Activated T-cell treated with anti-CD3 and anti-CD28 coated beads, Interleukin-2, amount 50 U/mL, for 24 hours (primary cell): ENCODE measurements around the gene GNAS-AS1.

Experiments
- DNase-seq: peaks from one replicate; pipeline ENCODE4 v3.0.0-alpha.2; 2020
- H3K27ac Mint-ChIP-seq: 2 replicates; pipeline ENCODE4 v1.8.0; 2020; ENCODE audit warnings: mild to moderate bottlenecking, mixed read lengths
- H3K27me3 Mint-ChIP-seq: 2 replicates; pipeline ENCODE4 v1.8.0; 2020; ENCODE audit warnings: mixed read lengths
- H3K36me3 Mint-ChIP-seq: 2 replicates; pipeline ENCODE4 v1.8.0; 2020; ENCODE audit warnings: low read depth, mixed read lengths
- H3K4me1 Mint-ChIP-seq: 2 replicates; pipeline ENCODE4 v1.8.0; 2020; ENCODE audit warnings: low read depth, mixed read lengths
- H3K4me3 Mint-ChIP-seq: 2 replicates; pipeline ENCODE4 v1.8.0; 2020; ENCODE audit warnings: mild to moderate bottlenecking, moderate library complexity, mixed read lengths
- H3K9me3 Mint-ChIP-seq: 2 replicates; pipeline ENCODE4 v1.8.0; 2020; ENCODE audit warnings: mixed read lengths

The GNAS-AS1 gene

DNA sequence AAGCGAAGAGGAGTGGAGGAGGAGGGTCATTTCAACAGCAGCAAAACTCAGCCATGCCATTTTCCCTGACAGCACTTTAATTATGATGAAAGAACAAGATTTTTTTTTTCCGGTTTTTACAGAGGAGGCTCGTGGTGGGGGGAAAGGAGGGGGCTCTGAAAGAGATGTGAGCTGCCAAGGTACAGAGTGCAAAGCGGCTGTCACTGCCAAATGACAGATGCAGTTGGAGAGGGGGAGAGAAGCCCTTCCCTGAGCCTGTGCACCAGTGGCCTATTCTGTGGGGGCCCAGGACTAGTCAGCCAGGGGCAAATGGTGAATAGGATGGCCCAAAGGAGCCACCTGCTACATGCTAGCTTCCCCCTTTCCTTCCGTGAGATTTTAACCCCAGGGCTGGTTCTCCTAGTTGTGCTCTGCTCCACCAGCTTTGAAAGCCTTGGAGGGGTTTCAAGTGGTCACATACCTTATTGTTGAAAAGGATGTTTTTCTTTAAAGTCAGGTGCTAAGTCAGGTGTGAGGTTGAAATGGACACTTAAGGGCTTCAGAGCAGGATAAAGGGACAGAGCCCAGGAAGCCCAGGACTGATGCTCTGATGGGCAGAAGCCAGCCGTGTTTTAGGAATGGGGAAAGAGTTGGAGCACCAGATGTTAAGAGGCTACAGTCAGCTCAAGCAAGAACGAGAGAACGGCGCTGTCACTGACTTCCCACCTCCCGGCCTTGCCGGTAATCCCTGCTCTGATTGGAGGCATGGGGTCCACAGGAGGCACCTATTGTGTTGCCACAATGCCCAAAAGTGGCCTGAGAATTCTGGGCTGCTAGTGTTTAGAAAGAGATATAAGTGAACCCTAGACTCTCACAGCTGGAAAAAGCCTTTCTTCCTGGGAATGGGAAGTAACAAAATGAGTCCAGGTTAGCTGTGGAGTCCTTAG lies 26.6 kb upstream of the GNAS-AS1 start:
- H3K27me3 Mint-ChIP-seq: no peaks in the 10 kb centered on the region
- no peak for DNase-seq
- no peaks in the 10 kb centered on the region for H3K9me3 Mint-ChIP-seq
- no peak overlapping the region for H3K4me3 Mint-ChIP-seq
- peaks cover 19% of the 10 kb centered on the region for H3K4me1 Mint-ChIP-seq
- H3K27ac Mint-ChIP-seq: peak overlapping the region; percentile 57
- peaks cover 1% of the 10 kb centered on the region for H3K36me3 Mint-ChIP-seq

DNA sequence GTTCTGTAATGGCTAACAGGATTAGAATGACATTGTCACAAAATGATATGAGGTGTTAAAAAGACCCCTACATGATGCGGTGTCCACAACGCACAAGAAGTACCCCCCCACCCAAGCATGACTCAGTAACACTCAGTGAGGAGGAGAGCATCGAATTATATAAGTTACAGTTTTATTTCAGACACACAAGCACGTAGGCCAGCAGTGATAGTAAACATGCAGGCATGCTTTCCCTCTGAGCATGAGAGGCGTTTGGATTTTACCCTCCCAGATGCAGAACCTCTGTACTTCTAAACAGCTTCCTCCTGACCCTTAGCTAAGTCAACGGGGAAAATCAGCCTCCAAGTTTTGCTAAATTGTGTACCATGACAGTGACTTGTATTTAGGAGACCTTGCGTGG lies 25.7 kb upstream of the GNAS-AS1 start:
- Mint-ChIP-seq H3K36me3 (no peaks in the 10 kb centered on the region), H3K4me3 (no peak overlapping the region), H3K27me3 (no peaks in the 10 kb centered on the region), H3K27ac (no peak overlapping the region), H3K4me1 (peaks cover 19% of the 10 kb centered on the region), H3K9me3 (no peaks in the 10 kb centered on the region)
- no peak for DNase-seq

DNA sequence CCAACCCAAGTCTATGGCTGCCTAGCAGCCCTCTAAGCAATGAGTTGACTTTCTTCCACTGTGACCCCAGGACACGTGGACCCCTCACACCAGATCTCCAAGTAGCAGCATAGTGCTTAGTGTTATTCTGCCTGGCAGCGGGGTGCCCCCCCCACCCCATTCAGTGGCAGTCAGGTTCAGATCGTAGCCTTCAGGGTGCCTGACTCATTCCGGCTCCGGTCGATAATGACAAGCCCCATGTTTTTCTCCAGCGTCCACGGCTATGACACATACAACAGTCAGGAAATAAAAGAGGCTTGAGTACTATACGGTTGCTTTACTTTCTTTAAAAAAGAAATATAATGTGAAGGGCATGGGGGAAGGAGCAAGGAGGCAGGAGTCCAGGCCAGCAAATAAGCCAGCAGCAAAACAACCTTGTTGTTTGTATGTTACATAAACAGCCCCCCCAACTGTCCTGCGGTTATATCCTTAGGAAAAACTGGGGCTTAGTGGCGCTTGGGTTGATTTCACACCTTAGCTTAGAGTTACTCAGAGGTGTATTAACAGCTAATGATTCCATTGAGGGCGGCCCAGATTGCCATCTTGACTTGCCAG lies 24.9 kb upstream of the GNAS-AS1 start:
- no peak overlapping the region for H3K4me3 Mint-ChIP-seq

DNA sequence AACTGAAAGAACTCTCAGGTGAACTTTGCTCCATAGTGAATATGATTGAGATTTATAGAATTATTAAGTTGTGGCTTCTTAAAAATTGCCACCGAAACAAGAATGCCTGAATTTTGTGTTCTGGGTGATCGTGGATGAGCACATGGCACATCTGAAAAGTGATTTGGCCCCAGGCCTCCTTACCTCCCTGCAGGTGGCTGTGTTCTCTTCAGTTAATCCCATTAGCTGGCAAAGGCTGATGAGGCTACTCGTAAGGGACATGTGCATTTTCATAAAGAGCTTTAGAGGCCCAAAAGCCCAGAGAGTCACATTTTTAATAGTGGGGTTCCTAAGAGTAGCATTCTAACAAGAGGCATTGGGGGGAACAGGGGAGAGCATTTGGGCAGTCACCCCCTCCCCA lies 24.4 kb upstream of the GNAS-AS1 start:
- peaks cover 28% of the 10 kb centered on the region for H3K4me1 Mint-ChIP-seq
- no peaks in the 10 kb centered on the region for H3K36me3 Mint-ChIP-seq
- no peak for DNase-seq
- H3K9me3 Mint-ChIP-seq: no peaks in the 10 kb centered on the region
- no peak overlapping the region for H3K4me3 Mint-ChIP-seq
- no peak overlapping the region for H3K27ac Mint-ChIP-seq
- no peaks in the 10 kb centered on the region for H3K27me3 Mint-ChIP-seq

More for the DNA sequence above, 24.9 kb upstream of the GNAS-AS1 start:
- Mint-ChIP-seq H3K4me1 (peaks cover 22% of the 10 kb centered on the region), H3K36me3 (no peaks in the 10 kb centered on the region), H3K27me3 (no peaks in the 10 kb centered on the region), H3K27ac (no peak overlapping the region), H3K9me3 (no peaks in the 10 kb centered on the region)
- DNase-seq: no peak

DNA sequence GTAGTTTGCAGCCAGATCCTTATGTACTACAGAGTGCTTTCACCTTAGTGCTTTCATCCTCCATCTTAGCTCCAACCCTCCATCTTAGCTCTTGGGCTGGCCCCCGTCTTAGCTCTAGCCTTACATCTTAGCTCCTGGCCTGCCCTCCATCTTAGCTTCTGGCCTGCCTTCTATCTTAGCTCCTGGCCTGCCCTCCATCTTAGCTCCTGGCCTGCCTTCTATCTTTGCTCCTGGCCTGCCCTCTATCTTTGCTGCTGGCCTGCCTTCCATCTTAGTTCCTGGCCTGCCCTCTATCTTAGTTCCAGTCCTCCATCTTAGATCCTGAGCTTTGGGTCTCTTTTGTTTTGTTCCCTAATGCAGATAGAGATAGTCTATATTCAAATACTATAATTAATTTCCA lies 23.8 kb upstream of the GNAS-AS1 start:
- Mint-ChIP-seq H3K27me3 (no peaks in the 10 kb centered on the region), H3K4me1 (peaks cover 30% of the 10 kb centered on the region), H3K36me3 (no peaks in the 10 kb centered on the region), H3K9me3 (no peaks in the 10 kb centered on the region), H3K4me3 (no peak overlapping the region), H3K27ac (no peak overlapping the region)
- no peak for DNase-seq

DNA sequence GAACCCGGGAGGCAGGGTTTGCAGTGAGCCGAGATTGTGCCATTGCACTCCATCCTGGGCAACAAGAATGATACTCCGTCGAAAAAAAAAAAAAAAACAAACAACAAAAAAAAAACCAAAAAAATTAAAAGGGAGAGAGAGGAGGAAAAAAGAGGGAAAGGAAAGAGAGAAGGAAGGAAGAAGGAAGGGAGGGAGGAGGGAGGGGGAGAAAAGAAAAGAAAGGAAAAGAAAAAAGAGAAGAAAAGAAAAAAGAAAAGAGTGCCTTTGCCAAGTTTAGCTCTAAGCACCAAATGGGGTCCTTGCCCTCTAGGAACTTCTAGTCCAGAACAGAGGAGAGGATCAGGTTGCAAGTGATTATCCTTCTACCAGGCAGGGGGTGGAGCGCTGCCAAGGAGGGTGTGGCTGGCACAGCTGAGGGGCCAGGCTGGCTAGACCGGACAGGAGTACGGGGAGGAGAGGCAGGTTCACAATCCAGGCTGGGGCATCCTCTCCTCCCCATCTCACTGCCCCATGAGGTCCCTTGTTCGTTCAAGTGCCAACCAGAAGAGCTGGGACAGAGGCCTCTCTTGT lies 20.9 kb upstream of the GNAS-AS1 start:
- peaks cover 11% of the 10 kb centered on the region for H3K4me1 Mint-ChIP-seq
- no peaks in the 10 kb centered on the region for H3K27me3 Mint-ChIP-seq
- no peaks in the 10 kb centered on the region for H3K36me3 Mint-ChIP-seq
- no peak for DNase-seq
- H3K4me3 Mint-ChIP-seq: no peak overlapping the region
- H3K27ac Mint-ChIP-seq: no peak overlapping the region
- H3K9me3 Mint-ChIP-seq: no peaks in the 10 kb centered on the region

DNA sequence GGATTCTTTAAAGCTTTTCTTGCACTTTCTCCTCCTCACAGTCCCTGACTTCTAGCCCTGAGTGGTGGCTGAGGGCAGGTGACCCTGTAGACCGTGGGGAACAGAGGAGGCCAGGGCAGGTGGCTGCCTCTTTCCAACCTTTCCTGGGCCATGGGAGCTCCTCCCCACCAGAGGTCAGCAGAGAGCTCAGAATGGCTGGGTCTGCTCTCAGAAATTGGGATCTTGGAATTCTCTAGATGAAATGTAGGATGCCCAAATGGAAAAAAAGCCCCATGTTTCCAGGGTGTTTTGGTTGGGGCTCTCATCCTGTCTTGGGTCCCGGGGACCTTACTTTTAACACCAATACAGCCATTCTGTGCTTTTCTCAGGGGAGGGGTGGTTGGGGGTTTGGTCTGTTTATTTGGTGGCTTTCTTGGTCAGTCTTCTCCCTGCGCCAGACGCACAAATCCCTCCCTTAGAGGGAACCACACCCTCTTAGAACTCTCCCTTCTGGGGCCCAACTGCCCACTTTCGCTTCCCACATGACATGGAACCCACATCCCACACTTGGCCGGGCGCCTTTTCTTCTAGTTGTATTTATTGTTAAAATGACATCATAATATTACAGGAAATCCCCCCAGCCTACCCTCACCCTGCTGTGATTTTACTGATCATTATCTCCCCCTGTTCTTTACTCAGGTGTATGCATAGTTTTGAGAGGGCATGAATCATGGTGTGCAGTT lies 19.8 kb upstream of the GNAS-AS1 start:
- Mint-ChIP-seq H3K27ac (no peak overlapping the region), H3K27me3 (no peaks in the 10 kb centered on the region), H3K36me3 (no peaks in the 10 kb centered on the region), H3K4me3 (no peak overlapping the region), H3K4me1 (peaks cover 11% of the 10 kb centered on the region), H3K9me3 (no peaks in the 10 kb centered on the region)
- DNase-seq: peak; percentile 68

DNA sequence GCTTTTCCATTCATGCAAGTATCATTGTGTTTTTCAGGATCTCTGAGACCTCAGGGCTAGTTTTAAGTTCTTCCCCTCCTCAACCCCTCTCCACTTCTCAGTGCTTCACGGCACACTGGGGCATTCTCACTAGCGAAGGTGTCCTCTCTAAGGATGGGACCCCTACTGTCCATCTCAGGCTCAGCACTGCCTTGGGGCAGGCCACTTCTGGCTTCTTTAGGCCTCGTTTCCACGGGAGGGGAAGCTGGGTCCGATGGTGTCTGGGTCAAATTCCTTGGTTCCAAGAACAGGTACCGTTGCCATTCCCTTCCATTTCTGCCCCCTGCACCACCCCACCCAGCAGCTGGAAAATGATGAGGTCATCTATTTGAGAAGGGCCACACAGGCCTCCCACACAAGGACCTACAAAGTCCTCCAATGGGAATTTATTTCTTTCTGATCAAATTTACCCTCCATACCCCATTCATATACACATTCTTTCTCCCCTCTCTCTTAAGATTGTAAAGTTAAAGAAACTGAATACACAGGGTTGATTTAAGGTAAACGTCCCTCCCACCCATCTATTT lies 19.0 kb upstream of the GNAS-AS1 start:
- no peak overlapping the region for H3K4me3 Mint-ChIP-seq
- no peaks in the 10 kb centered on the region for H3K9me3 Mint-ChIP-seq
- no peak overlapping the region for H3K27ac Mint-ChIP-seq
- no peak for DNase-seq
- H3K27me3 Mint-ChIP-seq: no peaks in the 10 kb centered on the region
- H3K4me1 Mint-ChIP-seq: peaks cover 11% of the 10 kb centered on the region
- H3K36me3 Mint-ChIP-seq: no peaks in the 10 kb centered on the region

DNA sequence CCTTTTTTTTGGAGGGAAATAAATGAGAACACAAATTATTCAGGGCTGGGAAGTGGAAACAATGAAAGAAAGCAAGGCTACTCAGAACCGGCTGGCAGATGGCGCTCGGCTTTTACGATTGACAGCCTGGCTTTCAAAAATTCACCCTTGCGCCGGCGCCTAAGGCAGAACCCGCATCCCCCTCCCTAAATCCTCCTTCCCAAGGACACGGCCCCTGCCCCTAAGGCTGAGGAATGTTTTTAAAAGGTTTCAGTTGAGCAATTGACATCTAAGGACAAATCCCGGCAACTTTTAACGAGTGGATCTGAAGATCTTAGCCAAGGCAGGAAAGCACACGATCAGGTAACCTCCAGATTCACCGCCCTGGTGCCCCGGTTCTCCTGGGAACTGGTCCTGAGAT lies 18.1 kb upstream of the GNAS-AS1 start:
- Mint-ChIP-seq H3K4me3 (no peak overlapping the region), H3K4me1 (peaks cover 11% of the 10 kb centered on the region), H3K27ac (no peak overlapping the region), H3K9me3 (no peaks in the 10 kb centered on the region), H3K36me3 (no peaks in the 10 kb centered on the region), H3K27me3 (no peaks in the 10 kb centered on the region)
- no peak for DNase-seq

DNA sequence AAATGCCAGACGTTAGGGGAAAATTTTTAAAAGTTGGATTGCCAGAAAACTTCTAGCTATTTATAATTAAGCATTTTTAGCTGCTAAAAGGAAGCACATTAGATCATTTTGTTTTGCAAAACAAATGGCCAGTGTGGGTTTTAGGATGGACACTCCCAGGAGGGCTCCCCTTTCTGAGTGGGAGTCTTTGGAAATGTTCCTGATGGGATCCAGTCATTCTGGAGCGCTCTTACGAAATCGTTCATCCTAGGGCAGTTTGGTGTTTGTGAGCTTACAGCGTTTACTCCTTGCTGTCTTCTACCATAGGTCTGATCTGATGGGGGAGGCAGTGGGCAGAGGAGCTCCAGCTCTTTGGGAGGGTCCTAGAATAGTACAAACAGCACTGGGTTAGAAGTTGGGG lies 16.5 kb upstream of the GNAS-AS1 start:
- no peak for DNase-seq

DNA sequence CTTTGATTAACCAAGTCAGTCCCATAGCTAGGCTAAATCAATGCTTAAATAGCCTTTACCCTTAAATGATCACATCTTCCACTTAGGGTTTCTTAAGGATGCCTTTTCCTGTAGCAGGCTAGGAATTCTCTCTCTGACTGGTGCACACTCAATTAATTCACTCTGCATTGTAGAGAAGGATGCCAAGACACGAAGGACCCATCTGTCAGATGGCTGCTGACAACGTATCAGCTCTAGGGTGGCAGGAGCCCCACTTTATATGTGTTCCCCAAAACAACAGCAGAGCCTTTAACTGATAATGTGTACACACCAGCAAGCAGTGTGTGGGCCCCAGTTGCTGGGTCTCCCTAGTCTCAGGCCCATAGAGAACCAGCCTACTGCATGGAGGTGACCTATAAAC lies 15.1 kb upstream of the GNAS-AS1 start:
- Mint-ChIP-seq H3K27me3 (peaks cover 11% of the 10 kb centered on the region), H3K4me3 (no peak overlapping the region), H3K9me3 (no peaks in the 10 kb centered on the region), H3K27ac (no peak overlapping the region), H3K36me3 (no peaks in the 10 kb centered on the region), H3K4me1 (peaks cover 11% of the 10 kb centered on the region)
- no peak for DNase-seq

More for the DNA sequence above, 16.5 kb upstream of the GNAS-AS1 start:
- no peaks in the 10 kb centered on the region for H3K9me3 Mint-ChIP-seq
- no peaks in the 10 kb centered on the region for H3K36me3 Mint-ChIP-seq
- peaks cover 13% of the 10 kb centered on the region for H3K4me1 Mint-ChIP-seq
- H3K27ac Mint-ChIP-seq: no peak overlapping the region
- no peak overlapping the region for H3K4me3 Mint-ChIP-seq
- peaks cover 5% of the 10 kb centered on the region for H3K27me3 Mint-ChIP-seq

DNA sequence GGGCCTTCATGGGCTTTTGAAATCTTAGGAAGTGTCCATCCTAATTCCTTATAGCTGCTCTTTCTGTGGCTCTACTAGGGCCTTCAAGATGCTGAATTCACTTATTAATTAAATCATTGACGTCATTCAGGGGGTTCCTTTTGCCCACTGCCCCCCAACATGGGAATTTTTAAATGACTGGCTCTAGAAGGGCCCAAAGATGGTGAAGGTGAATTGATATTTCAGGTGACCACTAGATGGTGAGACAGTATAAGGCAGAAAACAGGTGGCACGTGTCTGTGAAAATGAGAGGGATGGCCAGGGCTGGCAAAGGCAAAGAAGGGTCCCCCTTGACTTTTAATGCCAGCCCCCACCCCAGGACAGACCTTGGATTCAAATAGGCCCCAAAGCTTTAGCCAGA lies 13.6 kb upstream of the GNAS-AS1 start:
- Mint-ChIP-seq H3K9me3 (no peaks in the 10 kb centered on the region), H3K27me3 (peaks cover 13% of the 10 kb centered on the region), H3K4me1 (peaks cover 2% of the 10 kb centered on the region), H3K4me3 (no peak overlapping the region), H3K27ac (no peak overlapping the region), H3K36me3 (no peaks in the 10 kb centered on the region)
- DNase-seq: no peak

DNA sequence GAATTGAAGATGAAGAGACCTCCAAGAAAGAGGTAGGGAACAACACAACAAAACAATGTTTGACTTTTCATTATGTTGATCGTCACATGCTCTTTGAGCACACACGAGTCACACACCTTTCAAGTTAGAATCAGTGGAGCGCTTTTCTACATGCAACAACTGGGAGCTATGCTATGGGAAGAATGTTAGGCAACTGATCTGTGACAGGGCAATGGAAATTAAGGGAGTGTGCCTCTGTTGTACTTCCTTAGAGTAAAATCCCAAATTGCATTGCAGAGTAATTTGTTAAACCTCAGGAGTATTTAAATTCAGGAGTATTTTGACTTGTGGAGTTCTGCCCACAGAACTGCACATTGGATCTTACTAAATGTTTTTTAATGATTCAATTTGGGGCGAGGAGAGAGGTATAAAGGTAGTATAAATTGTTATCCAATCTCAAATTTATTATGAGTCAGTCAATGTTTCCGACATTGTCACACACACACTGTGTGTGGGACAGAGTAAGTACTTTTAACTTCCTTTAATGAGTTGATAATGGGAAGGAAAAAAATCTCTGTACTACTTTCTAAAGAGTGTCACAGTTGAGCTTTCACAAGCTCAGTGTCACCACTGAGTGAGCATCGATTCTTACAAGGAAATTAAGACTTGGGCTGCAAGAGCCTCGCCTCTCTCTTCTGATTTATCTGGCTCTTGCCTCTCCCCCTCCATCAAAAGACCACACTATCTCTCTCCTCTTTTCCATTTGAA lies 12.5 kb upstream of the GNAS-AS1 start:
- Mint-ChIP-seq H3K27me3 (peaks cover 18% of the 10 kb centered on the region), H3K9me3 (no peaks in the 10 kb centered on the region), H3K36me3 (no peaks in the 10 kb centered on the region), H3K4me1 (peaks cover 2% of the 10 kb centered on the region), H3K4me3 (no peak overlapping the region), H3K27ac (no peak overlapping the region)
- DNase-seq: no peak
